A549 treated with Hydrocortisone at 1 μM for 4 hours (cell line): Measurements from ENCODE around the gene IGFL1. TPM values are rescaled to one million over a fixed set of nuclear protein-coding genes. Genes with fewer than 3 reads are reported as not detected.

ENCODE experiments used
- total RNA-seq: library from RNA; stranded (reverse); fragments of 200-300 nt; extraction: Qiagen RNA extraction; gene quantifications from 5 replicates; pipeline ENCODE4 v1.2.3, GENCODE V29; 2022

IGFL1 gene
- 1.0 to 2.8 TPM (median 2.2 TPM) in 5 replicates for total RNA-seq

GRCh38 chr19:46229442-46229841, at the start of gene IGFL1:
Gene IGFL1, plus strand, starts transcription at chr19:46229742. Its CDS starts 33 bp downstream, at chr19:46229775.

Other genes with a start within 250 kb of the IGFL1 start
- 3.8 to 4.9 TPM (median 4.6 TPM) in 5 replicates for gene CCDC61, start 234.3 kb upstream of the IGFL1 start, total RNA-seq
- gene PGLYRP1, start 206.7 kb upstream of the IGFL1 start, total RNA-seq: not detected in 5 replicates
- gene IGFL4, start 188.7 kb upstream of the IGFL1 start, total RNA-seq: 0.28 to 0.68 TPM (median 0.36 TPM) in 5 replicates
- 0.35 to 0.39 TPM in 2 of 5 replicates, not detected in the others for gene IGFL3, start 105.1 kb upstream of the IGFL1 start, total RNA-seq
- 0.30 to 1.5 TPM (median 0.38 TPM) in 5 replicates for gene IGFL2, start 81.5 kb upstream of the IGFL1 start, total RNA-seq
- 0.03 to 0.09 TPM (median 0.05 TPM) in 4 of 5 replicates, not detected in the other for gene HIF3A, start 67.3 kb downstream of the IGFL1 start, total RNA-seq
- gene PPP5C, start 117.3 kb downstream of the IGFL1 start, total RNA-seq: 78.6 to 84.5 TPM (median 83.2 TPM) in 5 replicates
- not detected in 5 replicates for gene CCDC8, start 183.8 kb downstream of the IGFL1 start, total RNA-seq
- not detected in 5 replicates for gene PNMA8C, start 199.2 kb downstream of the IGFL1 start, total RNA-seq
- 8.5 to 11.6 TPM (median 9.4 TPM) in 5 replicates for gene PNMA8A, start 241.8 kb downstream of the IGFL1 start, total RNA-seq